ENCODE measurements around the gene OTUB2. TPM values are rescaled to one million over a fixed set of nuclear protein-coding genes. Genes with fewer than 3 reads are reported as not detected.

The OTUB2 gene
- total and polyA plus RNA-seq, 4 donors = 0.28 to 0.92 (median 0.63) TPM

DNA sequence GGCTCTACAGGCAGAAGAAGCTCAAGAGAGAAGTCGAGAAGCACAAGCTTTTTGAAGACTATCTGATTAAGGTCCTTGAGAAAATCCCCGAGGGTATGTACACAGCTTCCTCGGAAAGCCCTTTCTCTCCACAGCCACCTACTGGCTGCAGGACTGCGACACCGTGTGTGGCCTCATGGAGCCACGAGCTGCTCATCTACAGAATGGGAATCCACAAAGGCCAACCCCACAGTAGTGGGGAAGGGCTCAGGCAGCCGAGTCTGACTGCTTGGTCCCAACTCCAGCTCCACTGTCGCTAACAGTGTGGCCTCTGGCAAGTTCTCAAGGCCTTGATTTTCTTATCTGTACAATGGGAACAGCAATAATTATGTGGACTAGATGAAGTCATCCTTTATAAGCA lies 26.6 kb upstream of the OTUB2 start:
- no peaks in the 10 kb centered on the region for H3K27me3 ChIP-seq (ENCODE audit: control insufficient read depth in 4 of 4, insufficient read depth in 4 of 4, low read length in 3 of 4)
- no peaks in the 10 kb centered on the region for H3K9me3 ChIP-seq (ENCODE audit: control insufficient read depth in 4 of 4, low read length in 3 of 4)

DNA sequence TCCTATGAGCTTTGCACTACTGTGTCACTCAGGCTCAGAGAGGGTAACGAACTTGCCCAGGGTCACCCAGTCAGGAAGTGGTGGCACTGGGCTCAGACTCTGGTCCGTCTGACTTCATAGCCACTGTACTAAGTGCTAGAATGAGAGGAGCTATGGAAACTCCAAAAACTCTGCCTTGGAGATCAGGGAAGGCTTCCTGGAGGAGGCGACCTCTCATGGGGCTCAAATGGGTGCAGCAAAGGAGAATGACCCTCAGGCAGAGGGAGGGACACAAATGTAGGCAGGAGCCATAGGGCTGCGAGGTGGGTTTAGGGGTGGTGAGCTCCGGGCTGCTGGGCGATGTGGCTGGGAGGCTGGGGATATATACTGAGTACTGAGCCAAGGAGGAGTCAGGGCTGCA lies 25.9 kb upstream of the OTUB2 start:
- no peaks in the 10 kb centered on the region for H3K36me3 ChIP-seq (ENCODE audit: control insufficient read depth in 4 of 4, insufficient read depth in 3 of 4, low read depth in 1 of 4, low read length in 3 of 4)
- H3K9me3 ChIP-seq (ENCODE audit: control insufficient read depth in 4 of 4, low read length in 3 of 4) = no peaks in the 10 kb centered on the region
- H3K4me1 ChIP-seq (ENCODE audit: control insufficient read depth in 4 of 4, insufficient read depth in 4 of 4, low read length in 3 of 4) = no peaks in the 10 kb centered on the region
- WGBS = 83% methylated on average over 6 of the region's 6 CpGs
- H3K27me3 ChIP-seq (ENCODE audit: control insufficient read depth in 4 of 4, insufficient read depth in 4 of 4, low read length in 3 of 4) = no peaks in the 10 kb centered on the region
- H3K27ac ChIP-seq (ENCODE audit: low read depth in 1 of 2, low read length in 2 of 2) = no peak overlapping the region
- no peak overlapping the region for H3K9ac ChIP-seq (ENCODE audit: low read depth in 1 of 2, low read length in 2 of 2)
- H3K4me3 ChIP-seq (ENCODE audit: low read depth in 1 of 3, low read length in 3 of 3) = no peak overlapping the region
- no peak for DNase-seq (ENCODE audit: low spot score)
- TF ChIP-seq GABPA (IDR thresholded peaks at IDR 0.05 in 1 of 2, conservative IDR thresholded peaks at IDR 0.05 in 1 of 2) = no peak
- TF ChIP-seq, protein P1, sequence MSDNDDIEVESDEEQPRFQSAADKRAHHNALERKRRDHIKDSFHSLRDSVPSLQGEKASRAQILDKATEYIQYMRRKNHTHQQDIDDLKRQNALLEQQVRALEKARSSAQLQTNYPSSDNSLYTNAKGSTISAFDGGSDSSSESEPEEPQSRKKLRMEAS (IDR thresholded peaks at IDR 0.05) = no peak
- TF ChIP-seq RXRA (IDR thresholded peaks at IDR 0.05) = no peak
- TF ChIP-seq YY1 (IDR thresholded peaks at IDR 0.05) = no peak
- no peak for TF ChIP-seq RAD21 (IDR thresholded peaks at IDR 0.05)
- TF ChIP-seq, protein P2, sequence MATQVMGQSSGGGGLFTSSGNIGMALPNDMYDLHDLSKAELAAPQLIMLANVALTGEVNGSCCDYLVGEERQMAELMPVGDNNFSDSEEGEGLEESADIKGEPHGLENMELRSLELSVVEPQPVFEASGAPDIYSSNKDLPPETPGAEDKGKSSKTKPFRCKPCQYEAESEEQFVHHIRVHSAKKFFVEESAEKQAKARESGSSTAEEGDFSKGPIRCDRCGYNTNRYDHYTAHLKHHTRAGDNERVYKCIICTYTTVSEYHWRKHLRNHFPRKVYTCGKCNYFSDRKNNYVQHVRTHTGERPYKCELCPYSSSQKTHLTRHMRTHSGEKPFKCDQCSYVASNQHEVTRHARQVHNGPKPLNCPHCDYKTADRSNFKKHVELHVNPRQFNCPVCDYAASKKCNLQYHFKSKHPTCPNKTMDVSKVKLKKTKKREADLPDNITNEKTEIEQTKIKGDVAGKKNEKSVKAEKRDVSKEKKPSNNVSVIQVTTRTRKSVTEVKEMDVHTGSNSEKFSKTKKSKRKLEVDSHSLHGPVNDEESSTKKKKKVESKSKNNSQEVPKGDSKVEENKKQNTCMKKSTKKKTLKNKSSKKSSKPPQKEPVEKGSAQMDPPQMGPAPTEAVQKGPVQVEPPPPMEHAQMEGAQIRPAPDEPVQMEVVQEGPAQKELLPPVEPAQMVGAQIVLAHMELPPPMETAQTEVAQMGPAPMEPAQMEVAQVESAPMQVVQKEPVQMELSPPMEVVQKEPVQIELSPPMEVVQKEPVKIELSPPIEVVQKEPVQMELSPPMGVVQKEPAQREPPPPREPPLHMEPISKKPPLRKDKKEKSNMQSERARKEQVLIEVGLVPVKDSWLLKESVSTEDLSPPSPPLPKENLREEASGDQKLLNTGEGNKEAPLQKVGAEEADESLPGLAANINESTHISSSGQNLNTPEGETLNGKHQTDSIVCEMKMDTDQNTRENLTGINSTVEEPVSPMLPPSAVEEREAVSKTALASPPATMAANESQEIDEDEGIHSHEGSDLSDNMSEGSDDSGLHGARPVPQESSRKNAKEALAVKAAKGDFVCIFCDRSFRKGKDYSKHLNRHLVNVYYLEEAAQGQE (IDR thresholded peaks at IDR 0.05) = no peak
- no peak for TF ChIP-seq EGR1 (IDR thresholded peaks at IDR 0.05; ENCODE audit: low read depth in 2 of 2)
- TF ChIP-seq HNF4A (conservative IDR thresholded peaks at IDR 0.05) = no peak

More for the DNA sequence above, 26.6 kb upstream of the OTUB2 start:
- Histone ChIP-seq H3K4me1 (ENCODE audit: control insufficient read depth in 4 of 4, insufficient read depth in 4 of 4, low read length in 3 of 4) (no peaks in the 10 kb centered on the region), H3K36me3 (ENCODE audit: control insufficient read depth in 4 of 4, insufficient read depth in 3 of 4, low read depth in 1 of 4, low read length in 3 of 4) (no peaks in the 10 kb centered on the region), H3K4me3 (ENCODE audit: low read depth in 1 of 3, low read length in 3 of 3) (no peak overlapping the region), H3K9ac (ENCODE audit: low read depth in 1 of 2, low read length in 2 of 2) (no peak overlapping the region), H3K27ac (ENCODE audit: low read depth in 1 of 2, low read length in 2 of 2) (no peak overlapping the region)
- no peak for TF ChIP-seq HNF4G (IDR thresholded peaks at IDR 0.05)
- TF ChIP-seq, protein P3, sequence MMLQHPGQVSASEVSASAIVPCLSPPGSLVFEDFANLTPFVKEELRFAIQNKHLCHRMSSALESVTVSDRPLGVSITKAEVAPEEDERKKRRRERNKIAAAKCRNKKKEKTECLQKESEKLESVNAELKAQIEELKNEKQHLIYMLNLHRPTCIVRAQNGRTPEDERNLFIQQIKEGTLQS (IDR thresholded peaks at IDR 0.05) = no peak
- no peak for TF ChIP-seq GABPA (IDR thresholded peaks at IDR 0.05 in 1 of 2, conservative IDR thresholded peaks at IDR 0.05 in 1 of 2)
- no peak for TF ChIP-seq RXRA (IDR thresholded peaks at IDR 0.05)
- no peak for TF ChIP-seq TAF1 (conservative IDR thresholded peaks at IDR 0.05)
- no peak for TF ChIP-seq NR2F2 (IDR thresholded peaks at IDR 0.05)
- TF ChIP-seq HNF4A (conservative IDR thresholded peaks at IDR 0.05) = no peak
- no peak for TF ChIP-seq YY1 (IDR thresholded peaks at IDR 0.05)
- no peak for TF ChIP-seq FOXA2 (IDR thresholded peaks at IDR 0.05)
- no peak for TF ChIP-seq EGR1 (IDR thresholded peaks at IDR 0.05; ENCODE audit: low read depth in 2 of 2)
- TF ChIP-seq, protein P4, sequence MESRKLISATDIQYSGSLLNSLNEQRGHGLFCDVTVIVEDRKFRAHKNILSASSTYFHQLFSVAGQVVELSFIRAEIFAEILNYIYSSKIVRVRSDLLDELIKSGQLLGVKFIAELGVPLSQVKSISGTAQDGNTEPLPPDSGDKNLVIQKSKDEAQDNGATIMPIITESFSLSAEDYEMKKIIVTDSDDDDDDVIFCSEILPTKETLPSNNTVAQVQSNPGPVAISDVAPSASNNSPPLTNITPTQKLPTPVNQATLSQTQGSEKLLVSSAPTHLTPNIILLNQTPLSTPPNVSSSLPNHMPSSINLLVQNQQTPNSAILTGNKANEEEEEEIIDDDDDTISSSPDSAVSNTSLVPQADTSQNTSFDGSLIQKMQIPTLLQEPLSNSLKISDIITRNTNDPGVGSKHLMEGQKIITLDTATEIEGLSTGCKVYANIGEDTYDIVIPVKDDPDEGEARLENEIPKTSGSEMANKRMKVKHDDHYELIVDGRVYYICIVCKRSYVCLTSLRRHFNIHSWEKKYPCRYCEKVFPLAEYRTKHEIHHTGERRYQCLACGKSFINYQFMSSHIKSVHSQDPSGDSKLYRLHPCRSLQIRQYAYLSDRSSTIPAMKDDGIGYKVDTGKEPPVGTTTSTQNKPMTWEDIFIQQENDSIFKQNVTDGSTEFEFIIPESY (IDR thresholded peaks at IDR 0.05) = no peak
- TF ChIP-seq SP1 (IDR thresholded peaks at IDR 0.05) = no peak
- TF ChIP-seq, protein P1 (IDR thresholded peaks at IDR 0.05) = no peak
- no peak for TF ChIP-seq JUND (IDR thresholded peaks at IDR 0.05)
- TF ChIP-seq, protein P5, sequence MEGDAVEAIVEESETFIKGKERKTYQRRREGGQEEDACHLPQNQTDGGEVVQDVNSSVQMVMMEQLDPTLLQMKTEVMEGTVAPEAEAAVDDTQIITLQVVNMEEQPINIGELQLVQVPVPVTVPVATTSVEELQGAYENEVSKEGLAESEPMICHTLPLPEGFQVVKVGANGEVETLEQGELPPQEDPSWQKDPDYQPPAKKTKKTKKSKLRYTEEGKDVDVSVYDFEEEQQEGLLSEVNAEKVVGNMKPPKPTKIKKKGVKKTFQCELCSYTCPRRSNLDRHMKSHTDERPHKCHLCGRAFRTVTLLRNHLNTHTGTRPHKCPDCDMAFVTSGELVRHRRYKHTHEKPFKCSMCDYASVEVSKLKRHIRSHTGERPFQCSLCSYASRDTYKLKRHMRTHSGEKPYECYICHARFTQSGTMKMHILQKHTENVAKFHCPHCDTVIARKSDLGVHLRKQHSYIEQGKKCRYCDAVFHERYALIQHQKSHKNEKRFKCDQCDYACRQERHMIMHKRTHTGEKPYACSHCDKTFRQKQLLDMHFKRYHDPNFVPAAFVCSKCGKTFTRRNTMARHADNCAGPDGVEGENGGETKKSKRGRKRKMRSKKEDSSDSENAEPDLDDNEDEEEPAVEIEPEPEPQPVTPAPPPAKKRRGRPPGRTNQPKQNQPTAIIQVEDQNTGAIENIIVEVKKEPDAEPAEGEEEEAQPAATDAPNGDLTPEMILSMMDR (IDR thresholded peaks at IDR 0.05; ENCODE audit: low read depth, low read length, missing input control) = no peak
- TF ChIP-seq FOXA1 (IDR thresholded peaks at IDR 0.05) = no peak
- TF ChIP-seq RAD21 (IDR thresholded peaks at IDR 0.05) = no peak
- TF ChIP-seq, protein P2 (IDR thresholded peaks at IDR 0.05) = no peak
- DNase-seq (ENCODE audit: low spot score) = no peak
- 79% methylated on average over 8 of the region's 8 CpGs for WGBS
